Fibroblast of lung (primary cell): ENCODE results near the gene MS4A15. TPM values are rescaled to one million over a fixed set of nuclear protein-coding genes. Genes with fewer than 3 reads are reported as not detected.

Experiments used
- DNase-seq, 2 donors: peaks; one replicate each; pipeline versions ENCODE4 v3.0.0 to v3.0.0-alpha.2; 2010; ENCODE audit warnings: low read depth in 2 of 2
- H2AFZ ChIP-seq: 2 replicates; pipeline ENCODE4 v1.5.1; 2012; ENCODE audit warnings: low read length, control low read depth, inconsistent platforms
- H3K27ac ChIP-seq: 2 replicates; pipeline ENCODE4 v1.5.1; 2011; ENCODE audit warnings: low read length, control low read depth; ENCODE audit not compliant: insufficient read depth
- H3K27me3 ChIP-seq: 2 replicates; pipeline ENCODE4 v1.5.1; 2011; ENCODE audit warnings: mild to moderate bottlenecking, low read length; ENCODE audit not compliant: control insufficient read depth, insufficient read depth
- H3K36me3 ChIP-seq: 2 replicates; pipeline ENCODE4 v1.5.1; 2011; ENCODE audit warnings: low read length; ENCODE audit not compliant: control insufficient read depth, insufficient read depth
- H3K4me1 ChIP-seq: 2 replicates; pipeline ENCODE4 v1.5.1; 2011; ENCODE audit warnings: low read length; ENCODE audit not compliant: control insufficient read depth, insufficient read depth; ENCODE audit errors: extremely low read depth
- H3K4me2 ChIP-seq: 2 replicates; pipeline ENCODE4 v1.5.1; 2011; ENCODE audit warnings: low read length, control low read depth; ENCODE audit not compliant: insufficient read depth; ENCODE audit errors: extremely low read depth
- H3K4me3 ChIP-seq, 4 experiments: fragments of 200-600 bp in 1 of 4; sonication (generic) in 1 of 4; replicated peaks in 1 of 4; 2 replicates each; pipeline ENCODE4 v1.5.1; 2011 to 2016; ENCODE audit warnings: low read length in 4 of 4, low read depth in 3 of 4, mild to moderate bottlenecking in 3 of 4, control low read depth in 2 of 4, inconsistent platforms in 1 of 4, mixed read lengths in 1 of 4; ENCODE audit not compliant: insufficient read depth in 1 of 4; ENCODE audit errors: control extremely low read depth in 1 of 4
- H3K79me2 ChIP-seq: 2 replicates; pipeline ENCODE4 v1.5.1; 2012; ENCODE audit warnings: mild to moderate bottlenecking, low read length, inconsistent platforms; ENCODE audit not compliant: control insufficient read depth, insufficient read depth
- H3K9ac ChIP-seq: 2 replicates; pipeline ENCODE4 v1.5.1; 2011; ENCODE audit warnings: mild to moderate bottlenecking, low read length, control low read depth; ENCODE audit not compliant: insufficient read depth
- H3K9me3 ChIP-seq: 2 replicates; pipeline ENCODE4 v1.5.1; 2012; ENCODE audit warnings: low read depth, low read length; ENCODE audit not compliant: control insufficient read depth, insufficient read depth
- H4K20me1 ChIP-seq: 2 replicates; pipeline ENCODE4 v1.5.1; 2011; ENCODE audit warnings: low read length; ENCODE audit not compliant: control insufficient read depth, insufficient read depth; ENCODE audit errors: extremely low read depth
- CTCF ChIP-seq, 2 donors: IDR thresholded peaks in 1 of 2; conservative IDR thresholded peaks in 1 of 2; 1 replicate in 1 of 2; 2 replicates in 1 of 2; pipeline ENCODE4 v1.5.1; 2011 to 2012; ENCODE audit warnings: low read length in 2 of 2, control low read depth in 1 of 2, inconsistent platforms in 1 of 2, low read depth in 1 of 2, mild to moderate bottlenecking in 1 of 2
- EZH2 ChIP-seq: IDR thresholded peaks from 2 replicates; pipeline ENCODE4 v1.5.1; 2012; ENCODE audit warnings: low read length, control low read depth, mild to moderate bottlenecking; ENCODE audit errors: missing control alignments
- polyA plus RNA-seq, 2 donors: library from polyadenylated mRNA; depleted of rRNA in 1 of 2; stranded (reverse) in 1 of 2; unstranded in 1 of 2; fragments of >200 nt; gene quantifications; 2 replicates each; pipeline ENCODE4 v1.2.1, GENCODE V29; 2011 to 2012; ENCODE audit warnings: missing spikeins in 1 of 2
- total RNA-seq: library from RNA; depleted of rRNA; stranded (reverse); fragments of >200 nt; gene quantifications from 2 replicates; pipeline ENCODE4 v1.2.1, GENCODE V29; 2014

Gene MS4A15
- total and polyA plus RNA-seq, 2 donors (not counting 1 experiment from before 2014, with no cell fraction given): not detected

- no peak for DNase-seq
- H3K36me3 ChIP-seq: no peaks in the 10 kb centered on the region
- H3K4me2 ChIP-seq: no peak overlapping the region
- H3K27me3 ChIP-seq: peaks cover 9% of the 10 kb centered on the region
- no peak overlapping the region for H3K4me3 ChIP-seq
- no peaks in the 10 kb centered on the region for H3K9me3 ChIP-seq
- peaks cover 5% of the 10 kb centered on the region for H3K4me1 ChIP-seq
- H3K27ac ChIP-seq: no peak overlapping the region
- TF ChIP-seq EZH2 (no peak), CTCF (conservative IDR thresholded peaks at IDR 0.05 in 1 of 2, IDR thresholded peaks at IDR 0.05 in 1 of 2; ENCODE audit: low read depth in 1 of 2, low read length in 2 of 2) (no peak)
- H3K79me2 ChIP-seq: no peaks in the 10 kb centered on the region
- no peak overlapping the region for H3K9ac ChIP-seq
- no peak overlapping the region for H2AFZ ChIP-seq
- no peaks in the 10 kb centered on the region for H4K20me1 ChIP-seq
Measured at GRCh38 chr11:60780065-60780464, 23.4 kb downstream of the MS4A15 start.

GRCh38 chr11:60780774-60781173 is 24.1 kb downstream of the MS4A15 start:
- Histone ChIP-seq H4K20me1 (no peaks in the 10 kb centered on the region), H3K27me3 (peaks cover 9% of the 10 kb centered on the region), H3K36me3 (no peaks in the 10 kb centered on the region), H3K9me3 (no peaks in the 10 kb centered on the region), H3K9ac (no peak overlapping the region), H3K4me3 (no peak overlapping the region), H3K27ac (no peak overlapping the region), H3K4me1 (peaks cover 2% of the 10 kb centered on the region), H3K79me2 (no peaks in the 10 kb centered on the region), H2AFZ (no peak overlapping the region), H3K4me2 (no peak overlapping the region)
- TF ChIP-seq CTCF (conservative IDR thresholded peaks at IDR 0.05 in 1 of 2, IDR thresholded peaks at IDR 0.05 in 1 of 2; ENCODE audit: low read depth in 1 of 2, low read length in 2 of 2): no peak
- TF ChIP-seq EZH2: no peak
- no peak for DNase-seq

GRCh38 chr11:60781286-60781980 is 24.8 kb downstream of the MS4A15 start:
- TF ChIP-seq CTCF (conservative IDR thresholded peaks at IDR 0.05 in 1 of 2, IDR thresholded peaks at IDR 0.05 in 1 of 2; ENCODE audit: low read depth in 1 of 2, low read length in 2 of 2) (no peak), EZH2 (no peak)
- no peaks in the 10 kb centered on the region for H4K20me1 ChIP-seq

More at GRCh38 chr11:60781286-60781980, 24.8 kb downstream of the MS4A15 start:
- no peak for DNase-seq
- Histone ChIP-seq H3K79me2 (no peaks in the 10 kb centered on the region), H3K27me3 (peaks cover 9% of the 10 kb centered on the region), H3K4me3 (no peak overlapping the region), H3K27ac (no peak overlapping the region), H3K9me3 (no peaks in the 10 kb centered on the region), H3K4me2 (no peak overlapping the region), H3K9ac (no peak overlapping the region), H3K4me1 (peaks cover 2% of the 10 kb centered on the region), H3K36me3 (no peaks in the 10 kb centered on the region), H2AFZ (no peak overlapping the region)
